GM21381 (cell line): Measurements from ENCODE around the gene TGM5.
A peak's percentile ranks its signal among the peaks of the same experiment; 100 is the strongest.
"Not testable (repeated sequence)": the region's sequence is repeated elsewhere in the genome, so short reads cannot be mapped to it uniquely, and the experiment has no call there.

Experiments
- ATAC-seq: cut with Tn5 transposase; IDR thresholded peaks from one replicate; pipeline ENCODE4 v1.9.1; 2021; ENCODE audit warnings: mild to moderate bottlenecking, moderate library complexity; ENCODE audit not compliant: unreplicated experiment

Gene TGM5

GRCh38 chr15:43275740-43276562, 9.2 kb upstream of the TGM5 start:
- ATAC-seq: no peak

GRCh38 chr15:43274136-43274535, 7.4 kb upstream of the TGM5 start:
- ATAC-seq: no peak

- no peak for ATAC-seq
Measured at GRCh38 chr15:43273243-43273642, 6.5 kb upstream of the TGM5 start.

GRCh38 chr15:43271908-43272307, 5.2 kb upstream of the TGM5 start:
- not testable (repeated sequence) for ATAC-seq

GRCh38 chr15:43270676-43271306, 4.1 kb upstream of the TGM5 start:
- ATAC-seq: no peak

GRCh38 chr15:43270113-43270665, 3.5 kb upstream of the TGM5 start:
- no peak for ATAC-seq

- no peak for ATAC-seq
Measured at GRCh38 chr15:43268111-43269105, 1.7 kb upstream of the TGM5 start.

- ATAC-seq: no peak
Measured at GRCh38 chr15:43267439-43267838, 711 bp upstream of the TGM5 start.

- no peak for ATAC-seq
Measured at GRCh38 chr15:43266386-43266785, 342 bp downstream of the TGM5 start.

GRCh38 chr15:43260011-43260615, 6.6 kb downstream of the TGM5 start:
- no peak for ATAC-seq

GRCh38 chr15:43258781-43259180, 7.9 kb downstream of the TGM5 start:
- ATAC-seq: no peak

- ATAC-seq: no peak
Measured at GRCh38 chr15:43256341-43256740, 10.4 kb downstream of the TGM5 start.

- no peak for ATAC-seq
Measured at GRCh38 chr15:43255376-43255775, 11.4 kb downstream of the TGM5 start.

- ATAC-seq: peak; percentile 42
Measured at GRCh38 chr15:43253431-43254403, 13.0 kb downstream of the TGM5 start.

GRCh38 chr15:43251871-43252250, 14.9 kb downstream of the TGM5 start:
- ATAC-seq: no peak

- ATAC-seq: no peak
Measured at GRCh38 chr15:43251185-43251870, 15.4 kb downstream of the TGM5 start.

- ATAC-seq: no peak
Measured at GRCh38 chr15:43250785-43251184, 15.9 kb downstream of the TGM5 start.

- ATAC-seq: peak; percentile 41
Measured at GRCh38 chr15:43249699-43250203, 17.0 kb downstream of the TGM5 start.

- ATAC-seq: peak; percentile 4
Measured at GRCh38 chr15:43249236-43249635, 17.5 kb downstream of the TGM5 start.
